GM08714 (cell line): Measurements from ENCODE around the gene AMZ1.
A peak's percentile ranks its signal among the peaks of the same experiment; 100 is the strongest.

ENCODE experiments used
- H3K4me3 ChIP-seq: fragments of 200-500 bp; sonication (Bioruptor generic); 2 replicates; pipeline ENCODE4 v1.5.1; 2014; ENCODE audit warnings: mild to moderate bottlenecking, low read length, inconsistent platforms
- ZNF274 ChIP-seq: IDR thresholded peaks from 2 replicates; pipeline ENCODE4 v1.6.1; 2012; ENCODE audit warnings: mild to moderate bottlenecking, low read depth, low read length

AMZ1 gene

GRCh38 chr7:2687881-2688318, at the start of gene AMZ1:
AMZ1 (plus strand) TSS chr7:2688202; CDS start chr7:2700452, 12,250 bp downstream.
- TF ChIP-seq ZNF274, result no peak
- H3K4me3 ChIP-seq, result peak within 1 kb of the TSS; percentile 50; the same call in 1 of the 2 replicates

GRCh38 chr7:2638224-2638991, 49.6 kb upstream of the AMZ1 start:
- H3K4me3 ChIP-seq, result no peak overlapping the region
- TF ChIP-seq ZNF274, result no peak

GRCh38 chr7:2639181-2639681, 48.8 kb upstream of the AMZ1 start:
- no peak overlapping the region for H3K4me3 ChIP-seq
- TF ChIP-seq ZNF274, result no peak

- H3K4me3 ChIP-seq, result no peak overlapping the region
- no peak for TF ChIP-seq ZNF274
Observed at GRCh38 chr7:2639695-2640481, 48.1 kb upstream of the AMZ1 start.

GRCh38 chr7:2640482-2640830, 47.5 kb upstream of the AMZ1 start:
- TF ChIP-seq ZNF274, result no peak
- no peak overlapping the region for H3K4me3 ChIP-seq

- H3K4me3 ChIP-seq, result no peak overlapping the region
- TF ChIP-seq ZNF274, result no peak
Observed at GRCh38 chr7:2640846-2641316, 47.1 kb upstream of the AMZ1 start.

- H3K4me3 ChIP-seq, result no peak overlapping the region
- TF ChIP-seq ZNF274, result no peak
Observed at GRCh38 chr7:2641406-2642393, 46.3 kb upstream of the AMZ1 start.

- no peak overlapping the region for H3K4me3 ChIP-seq
- no peak for TF ChIP-seq ZNF274
Observed at GRCh38 chr7:2643386-2644219, 44.4 kb upstream of the AMZ1 start.

GRCh38 chr7:2644220-2644561, 43.8 kb upstream of the AMZ1 start:
- H3K4me3 ChIP-seq, result no peak overlapping the region
- no peak for TF ChIP-seq ZNF274

- no peak overlapping the region; the same call in 1 of the 2 replicates for H3K4me3 ChIP-seq
- no peak for TF ChIP-seq ZNF274
Observed at GRCh38 chr7:2644562-2645273, 43.3 kb upstream of the AMZ1 start.

- no peak overlapping the region; the same call in 1 of the 2 replicates for H3K4me3 ChIP-seq
Observed at GRCh38 chr7:2645274-2645868, 42.6 kb upstream of the AMZ1 start.

GRCh38 chr7:2646336-2646679, 41.7 kb upstream of the AMZ1 start:
- no peak overlapping the region for H3K4me3 ChIP-seq
- no peak for TF ChIP-seq ZNF274

More at GRCh38 chr7:2645274-2645868, 42.6 kb upstream of the AMZ1 start:
- TF ChIP-seq ZNF274, result no peak
